PC-9 (cell line): ENCODE measurements around the gene RBM15B.

ENCODE experiments used
- EZH2 ChIP-seq: fragments of 200-600 bp; sonication (generic); IDR thresholded peaks from 2 replicates; pipeline ENCODE4 v1.8.0; 2017; ENCODE audit warnings: antibody characterized with exemption, low read depth
- TF ChIP-seq, protein P1 (sequence below): fragments of 200-600 bp; sonication (generic); conservative IDR thresholded peaks from 2 replicates; pipeline ENCODE4 v1.6.1; 2017; ENCODE audit warnings: mixed run types, antibody characterized with exemption, mild to moderate bottlenecking, moderate library complexity

DNA sequence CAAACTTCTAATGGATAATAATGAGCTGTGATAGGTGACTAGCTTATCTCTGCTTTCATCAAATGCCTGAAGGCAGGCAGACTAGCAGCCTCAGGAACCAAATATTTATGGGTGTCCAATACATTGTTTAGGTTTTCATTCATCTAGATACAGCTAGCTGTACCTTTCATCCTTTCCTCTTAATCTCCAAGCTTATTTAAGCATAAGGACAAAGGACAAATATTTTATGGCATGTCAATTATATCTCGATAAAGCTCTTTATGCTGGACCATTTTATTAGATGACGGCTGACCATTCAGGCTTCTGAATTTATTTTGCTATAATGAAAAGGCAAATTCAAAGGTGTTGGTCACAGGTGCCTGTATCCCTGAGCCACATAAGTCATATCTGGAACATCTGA lies 16.9 kb downstream of the RBM15B start:
- TF ChIP-seq, protein P1, sequence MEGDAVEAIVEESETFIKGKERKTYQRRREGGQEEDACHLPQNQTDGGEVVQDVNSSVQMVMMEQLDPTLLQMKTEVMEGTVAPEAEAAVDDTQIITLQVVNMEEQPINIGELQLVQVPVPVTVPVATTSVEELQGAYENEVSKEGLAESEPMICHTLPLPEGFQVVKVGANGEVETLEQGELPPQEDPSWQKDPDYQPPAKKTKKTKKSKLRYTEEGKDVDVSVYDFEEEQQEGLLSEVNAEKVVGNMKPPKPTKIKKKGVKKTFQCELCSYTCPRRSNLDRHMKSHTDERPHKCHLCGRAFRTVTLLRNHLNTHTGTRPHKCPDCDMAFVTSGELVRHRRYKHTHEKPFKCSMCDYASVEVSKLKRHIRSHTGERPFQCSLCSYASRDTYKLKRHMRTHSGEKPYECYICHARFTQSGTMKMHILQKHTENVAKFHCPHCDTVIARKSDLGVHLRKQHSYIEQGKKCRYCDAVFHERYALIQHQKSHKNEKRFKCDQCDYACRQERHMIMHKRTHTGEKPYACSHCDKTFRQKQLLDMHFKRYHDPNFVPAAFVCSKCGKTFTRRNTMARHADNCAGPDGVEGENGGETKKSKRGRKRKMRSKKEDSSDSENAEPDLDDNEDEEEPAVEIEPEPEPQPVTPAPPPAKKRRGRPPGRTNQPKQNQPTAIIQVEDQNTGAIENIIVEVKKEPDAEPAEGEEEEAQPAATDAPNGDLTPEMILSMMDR: no peak
- no peak for TF ChIP-seq EZH2
